Measurements from ENCODE around the gene ECHDC1.

ECHDC1 gene

DNA sequence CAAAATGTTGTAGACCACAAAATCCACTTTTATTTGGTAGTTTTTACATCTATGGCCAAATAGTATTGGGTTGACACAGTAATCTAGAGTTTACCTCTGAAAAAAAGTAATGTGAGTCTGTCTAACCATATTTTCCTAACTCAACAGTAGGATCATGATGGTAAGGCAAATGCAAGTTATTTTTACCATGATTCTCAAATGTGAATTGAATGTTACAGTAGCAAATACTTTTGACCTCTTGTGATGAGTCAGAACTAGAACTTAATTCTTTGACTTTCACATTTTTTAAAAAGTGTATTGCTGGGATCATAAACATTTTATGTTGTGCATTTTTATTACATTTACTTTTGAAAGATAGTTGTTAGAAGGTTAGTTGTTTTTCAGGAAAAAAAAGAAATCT is 54.7 kb downstream of the ECHDC1 start:
- peaks cover 31% of the 10 kb centered on the region for H3K36me3 ChIP-seq

DNA sequence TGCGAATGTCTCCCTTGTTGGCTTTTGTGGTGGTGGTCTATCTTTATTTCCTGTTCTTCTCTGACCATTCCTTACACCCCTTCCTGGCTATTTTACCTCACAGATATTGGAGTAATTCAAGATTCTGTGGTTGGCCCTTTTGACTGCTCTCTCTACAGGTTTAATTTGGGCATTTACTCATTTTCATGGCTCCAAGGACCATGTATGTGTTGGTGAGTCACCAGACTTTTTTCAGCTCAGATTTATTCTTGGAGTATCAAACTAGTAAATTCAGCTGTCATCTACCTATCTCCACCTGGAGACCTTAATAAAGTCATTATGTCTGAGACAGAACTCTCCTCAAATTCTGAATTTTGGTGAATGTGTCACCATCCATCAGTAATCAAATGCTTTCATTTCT is 61.2 kb downstream of the ECHDC1 start:
- Histone ChIP-seq H3K9me3 (ENCODE audit: severe bottlenecking) (no peaks in the 10 kb centered on the region), H3K27ac (no peak overlapping the region), H3K36me3 (peaks cover 12% of the 10 kb centered on the region), H3K4me3 (ENCODE audit: low read depth, low read length) (no peak overlapping the region), H3K27me3 (ENCODE audit: insufficient read depth, low read depth, severe bottlenecking) (no peaks in the 10 kb centered on the region)
- TF ChIP-seq, protein P1, sequence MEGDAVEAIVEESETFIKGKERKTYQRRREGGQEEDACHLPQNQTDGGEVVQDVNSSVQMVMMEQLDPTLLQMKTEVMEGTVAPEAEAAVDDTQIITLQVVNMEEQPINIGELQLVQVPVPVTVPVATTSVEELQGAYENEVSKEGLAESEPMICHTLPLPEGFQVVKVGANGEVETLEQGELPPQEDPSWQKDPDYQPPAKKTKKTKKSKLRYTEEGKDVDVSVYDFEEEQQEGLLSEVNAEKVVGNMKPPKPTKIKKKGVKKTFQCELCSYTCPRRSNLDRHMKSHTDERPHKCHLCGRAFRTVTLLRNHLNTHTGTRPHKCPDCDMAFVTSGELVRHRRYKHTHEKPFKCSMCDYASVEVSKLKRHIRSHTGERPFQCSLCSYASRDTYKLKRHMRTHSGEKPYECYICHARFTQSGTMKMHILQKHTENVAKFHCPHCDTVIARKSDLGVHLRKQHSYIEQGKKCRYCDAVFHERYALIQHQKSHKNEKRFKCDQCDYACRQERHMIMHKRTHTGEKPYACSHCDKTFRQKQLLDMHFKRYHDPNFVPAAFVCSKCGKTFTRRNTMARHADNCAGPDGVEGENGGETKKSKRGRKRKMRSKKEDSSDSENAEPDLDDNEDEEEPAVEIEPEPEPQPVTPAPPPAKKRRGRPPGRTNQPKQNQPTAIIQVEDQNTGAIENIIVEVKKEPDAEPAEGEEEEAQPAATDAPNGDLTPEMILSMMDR (IDR thresholded peaks at IDR 0.05; ENCODE audit: low read depth, low read length), result no peak
- no peak for DNase-seq

More for the DNA sequence above, 54.7 kb downstream of the ECHDC1 start:
- Histone ChIP-seq H3K9me3 (ENCODE audit: severe bottlenecking) (no peaks in the 10 kb centered on the region), H3K27me3 (ENCODE audit: insufficient read depth, low read depth, severe bottlenecking) (no peaks in the 10 kb centered on the region), H3K27ac (no peak overlapping the region), H3K4me3 (ENCODE audit: low read depth, low read length) (no peak overlapping the region)
- TF ChIP-seq, protein P1 (IDR thresholded peaks at IDR 0.05; ENCODE audit: low read depth, low read length), result no peak
- no peak for DNase-seq

DNA sequence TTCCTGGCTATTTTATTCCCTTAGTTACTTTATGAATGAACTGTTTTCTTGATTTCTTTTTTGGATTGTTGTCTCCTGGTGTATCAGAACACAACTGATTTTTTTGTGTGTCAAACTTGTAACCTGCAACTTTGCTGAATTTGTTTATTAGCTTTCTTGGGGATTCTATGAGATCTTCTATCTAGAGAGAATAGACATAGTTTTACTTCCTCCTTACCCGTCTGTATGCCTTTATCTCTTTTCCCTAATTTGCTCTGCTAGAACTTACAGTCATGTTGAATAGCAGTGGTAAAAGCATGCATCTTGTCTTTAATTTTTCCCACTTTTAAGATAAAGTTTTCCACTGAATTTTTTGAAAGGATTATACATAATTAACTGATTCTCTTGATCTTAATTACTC is 63.6 kb downstream of the ECHDC1 start:
- DNase-seq, result no peak
- Histone ChIP-seq H3K27me3 (ENCODE audit: insufficient read depth, low read depth, severe bottlenecking) (no peaks in the 10 kb centered on the region), H3K9me3 (ENCODE audit: severe bottlenecking) (no peaks in the 10 kb centered on the region), H3K36me3 (0 out of 2 replicates have a peak, but pooled peaks cover 3% of the 10 kb centered on the region), H3K27ac (no peak overlapping the region), H3K4me3 (ENCODE audit: low read depth, low read length) (no peak overlapping the region)
- TF ChIP-seq, protein P1 (IDR thresholded peaks at IDR 0.05; ENCODE audit: low read depth, low read length), result no peak

DNA sequence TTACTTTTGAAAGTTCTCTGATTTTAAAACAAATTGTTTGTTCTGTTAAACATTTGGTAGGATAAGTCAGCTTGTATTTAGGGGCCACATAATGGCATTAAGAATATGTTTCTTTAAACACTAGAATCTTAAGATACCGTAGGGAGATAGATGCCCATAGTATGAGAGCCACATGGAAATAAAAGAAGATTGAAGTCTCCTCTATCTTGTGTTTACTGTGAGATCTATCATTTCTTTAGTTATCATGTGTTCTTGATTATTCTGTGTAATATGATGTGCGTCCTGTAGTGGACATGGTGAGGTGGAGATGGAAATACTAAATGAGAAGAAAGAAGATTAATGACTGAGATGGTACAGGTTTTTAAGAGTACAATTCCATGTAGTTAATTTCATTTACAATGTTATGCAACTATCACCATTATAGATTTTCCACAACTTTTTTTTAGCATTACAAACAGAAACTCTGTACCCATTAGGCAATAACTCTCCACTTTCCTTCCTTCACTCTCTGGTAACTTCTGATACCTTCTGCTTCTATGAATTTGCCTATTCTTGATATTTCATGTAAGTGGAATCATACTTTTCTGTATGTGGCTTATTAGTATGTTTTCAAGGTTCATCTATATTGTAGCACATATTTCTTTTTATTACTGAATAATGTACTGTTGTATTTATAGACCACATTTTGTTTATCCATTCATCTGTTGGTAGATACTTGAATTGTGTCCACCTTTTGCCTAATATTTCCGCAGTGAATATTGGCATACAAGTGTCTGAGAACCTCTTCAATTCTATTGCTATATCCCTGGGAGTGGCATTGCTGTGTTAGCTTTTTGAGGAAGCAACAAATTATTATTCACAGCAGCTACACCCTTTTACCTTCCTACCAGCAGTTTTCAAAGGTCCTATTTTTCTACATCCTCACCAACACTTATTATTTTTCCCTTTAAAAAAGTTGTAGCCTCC is 65.2 kb downstream of the ECHDC1 start:
- TF ChIP-seq, protein P1 (IDR thresholded peaks at IDR 0.05; ENCODE audit: low read depth, low read length), result no peak
- no peaks in the 10 kb centered on the region for H3K27me3 ChIP-seq (ENCODE audit: insufficient read depth, low read depth, severe bottlenecking)
- no peak overlapping the region for H3K27ac ChIP-seq
- no peaks in the 10 kb centered on the region for H3K9me3 ChIP-seq (ENCODE audit: severe bottlenecking)
- H3K4me3 ChIP-seq (ENCODE audit: low read depth, low read length), result no peak overlapping the region
- DNase-seq, result no peak
- no peaks in the 10 kb centered on the region for H3K36me3 ChIP-seq

DNA sequence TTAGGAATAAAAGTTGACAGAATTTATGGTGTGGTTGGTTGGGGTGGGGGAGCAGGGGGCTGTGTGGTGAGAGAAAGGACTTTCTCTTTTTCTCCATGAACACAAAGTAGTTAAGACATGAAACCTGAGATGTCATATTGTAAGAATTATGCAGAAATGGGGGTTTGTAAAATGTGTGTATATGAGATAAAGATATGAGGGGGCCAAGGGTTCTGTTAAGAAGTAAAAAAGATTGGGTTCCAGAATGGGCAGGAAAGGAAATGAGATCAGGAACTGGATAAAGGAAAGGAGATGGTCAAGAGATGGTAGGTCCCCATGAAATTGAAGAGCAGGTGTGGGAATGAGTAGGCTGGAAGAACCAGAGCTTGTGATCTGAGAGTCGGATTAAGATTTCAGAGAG is 67.1 kb downstream of the ECHDC1 start:
- TF ChIP-seq, protein P1 (IDR thresholded peaks at IDR 0.05; ENCODE audit: low read depth, low read length), result no peak
- no peak overlapping the region for H3K27ac ChIP-seq
- no peak overlapping the region for H3K4me3 ChIP-seq (ENCODE audit: low read depth, low read length)

More for the DNA sequence above, 67.1 kb downstream of the ECHDC1 start:
- Histone ChIP-seq H3K27me3 (ENCODE audit: insufficient read depth, low read depth, severe bottlenecking) (no peaks in the 10 kb centered on the region), H3K36me3 (no peaks in the 10 kb centered on the region), H3K9me3 (ENCODE audit: severe bottlenecking) (no peaks in the 10 kb centered on the region)
- no peak for DNase-seq

Measured in WERI-Rb-1 (cell line).